GM23248 (cell line): ENCODE results near the gene TMED8. TPM values are rescaled to one million over a fixed set of nuclear protein-coding genes. Genes with fewer than 3 reads are reported as not detected.

Experiments used
- DNase-seq: peaks from one replicate; pipeline ENCODE4 v3.0.0-alpha.2; 2015
- H2AFZ ChIP-seq: fragments of 200-600 bp; sonication (generic); 2 replicates; pipeline ENCODE4 v1.6.1; 2016; ENCODE audit warnings: antibody characterized with exemption
- H3F3A ChIP-seq: fragments of 200-600 bp; sonication (generic); 2 replicates; pipeline ENCODE4 v1.6.1; 2016; ENCODE audit warnings: mild to moderate bottlenecking, antibody characterized with exemption, mixed run types; ENCODE audit not compliant: insufficient read depth
- H3K27ac ChIP-seq: fragments of 200-600 bp; sonication (generic); 2 replicates; pipeline ENCODE4 v1.5.1; 2016; ENCODE audit warnings: mild to moderate bottlenecking
- H3K27me3 ChIP-seq: fragments of 200-600 bp; sonication (generic); replicated peaks from 2 replicates; pipeline ENCODE4 v1.6.1; 2016; ENCODE audit warnings: mild to moderate bottlenecking; ENCODE audit not compliant: insufficient read depth
- H3K36me3 ChIP-seq: fragments of 200-600 bp; sonication (generic); 2 replicates; pipeline ENCODE4 v1.6.1; 2016; ENCODE audit warnings: low read depth, mild to moderate bottlenecking
- H3K4me1 ChIP-seq: fragments of 200-600 bp; sonication (generic); 2 replicates; pipeline ENCODE4 v1.6.1; 2016; ENCODE audit warnings: mild to moderate bottlenecking; ENCODE audit not compliant: insufficient read depth
- H3K4me2 ChIP-seq: fragments of 200-600 bp; sonication (generic); one replicate; pipeline ENCODE4 v1.6.1; 2016; ENCODE audit warnings: mild to moderate bottlenecking; ENCODE audit not compliant: unreplicated experiment
- H3K4me3 ChIP-seq: fragments of 200-600 bp; sonication (generic); 2 replicates; pipeline ENCODE4 v1.5.1; 2016; ENCODE audit warnings: mild to moderate bottlenecking
- H3K79me2 ChIP-seq: fragments of 200-600 bp; sonication (generic); 2 replicates; pipeline ENCODE4 v1.6.1; 2016; ENCODE audit warnings: mild to moderate bottlenecking; ENCODE audit not compliant: insufficient read depth
- H3K9ac ChIP-seq: fragments of 200-600 bp; sonication (generic); 2 replicates; pipeline ENCODE4 v1.6.1; 2016; ENCODE audit warnings: mild to moderate bottlenecking
- H3K9me2 ChIP-seq: fragments of 200-600 bp; sonication (generic); 2 replicates; pipeline ENCODE4 v1.6.1; 2016; ENCODE audit warnings: mixed run types, mild to moderate bottlenecking, moderate library complexity; ENCODE audit not compliant: insufficient read depth
- H3K9me3 ChIP-seq: fragments of 200-600 bp; sonication (generic); one replicate; pipeline ENCODE4 v1.6.1; 2017; ENCODE audit warnings: low read depth
- H4K20me1 ChIP-seq: fragments of 200-600 bp; sonication (generic); 2 replicates; pipeline ENCODE4 v1.6.0; 2016; ENCODE audit not compliant: insufficient read depth
- EZH2 ChIP-seq: fragments of 200-600 bp; sonication (generic); IDR thresholded peaks from 2 replicates; pipeline ENCODE4 v1.6.1; 2018; ENCODE audit warnings: antibody characterized with exemption, mild to moderate bottlenecking; ENCODE audit not compliant: insufficient read depth, poor library complexity, severe bottlenecking
- EZH2phosphoT487 ChIP-seq: fragments of 200-600 bp; sonication (generic); IDR thresholded peaks from 2 replicates; pipeline ENCODE4 v1.6.1; 2018; ENCODE audit warnings: antibody characterized with exemption, moderate library complexity, mild to moderate bottlenecking, low read depth; ENCODE audit not compliant: insufficient read depth
- WGBS, 2 experiments: methylation state at CpG; one replicate each; pipeline ENCODE4 v1.1.6; 2015 to 2017; ENCODE audit warnings: low lambda C conversion rate in 2 of 2, low coverage in 1 of 2; ENCODE audit errors: missing lambda C conversion rate in 2 of 2; 5-methylcytosine and 5-hydroxymethylcytosine counted together
- in situ Hi-C: fragments of 300-500 bp; cut with MboI; formaldehyde crosslinking; loops from 2 replicates; pipeline ENCODE4 v1.15.0; 2020
- polyA plus RNA-seq: library from polyadenylated mRNA; unstranded; fragments of >200 nt; fragmentation: Nextera tagmentation; extraction: Ambion mirVana; gene quantifications from 2 replicates; pipeline ENCODE4 v1.2.1, GENCODE V29; 2016
- total RNA-seq: library from RNA; depleted of rRNA; stranded (reverse); fragments of >200 nt; shearing (Covaris generic); gene quantifications from 2 replicates; pipeline ENCODE4 v1.2.3, GENCODE V29; 2014

The TMED8 gene
- total and polyA plus RNA-seq, 2 experiments from 2014 or later: 3.2 to 7.5 TPM

DNA sequence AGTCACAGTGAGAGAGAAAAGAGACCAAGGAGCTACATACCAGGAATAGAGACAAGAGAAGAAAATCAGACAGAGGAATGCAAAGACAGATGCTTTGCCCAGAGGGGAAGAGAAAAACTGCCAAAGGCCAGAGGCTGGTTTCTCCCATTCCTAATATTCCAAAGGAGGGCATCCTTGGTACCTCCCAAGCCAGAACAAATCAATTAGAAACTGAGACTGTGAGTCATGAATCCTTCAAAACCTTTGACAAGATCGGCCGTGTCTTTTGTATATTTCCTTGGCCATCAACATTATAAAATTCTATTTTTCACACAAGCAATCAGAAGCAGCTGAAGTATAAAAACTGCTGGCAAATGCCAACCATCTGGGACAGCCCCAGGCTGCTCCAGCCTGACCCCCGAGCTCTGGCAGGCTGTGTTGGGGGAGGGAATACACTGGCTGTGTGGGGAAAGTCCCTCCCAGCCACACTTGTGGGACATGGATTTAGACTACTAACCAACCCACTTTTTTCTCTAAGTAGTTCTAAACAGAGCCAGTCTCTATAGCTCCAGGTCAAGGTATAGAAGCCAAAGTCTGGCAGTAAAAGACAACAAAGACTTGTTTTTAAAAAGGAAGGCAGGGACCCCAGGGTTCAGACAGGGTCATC is 69.9 kb downstream of the TMED8 start:
- Histone ChIP-seq H3K9me2 (no peaks in the 10 kb centered on the region), H3K27me3 (no peaks in the 10 kb centered on the region), H3K4me1 (peaks cover 52% of the 10 kb centered on the region), H2AFZ (no peak overlapping the region), H3K9ac (peak overlapping the region; percentile 20; the same call in 1 of the 2 replicates), H3K4me3 (peak overlapping the region; percentile 14; the same call in 1 of the 2 replicates), H3K36me3 (no peaks in the 10 kb centered on the region), H3F3A (peaks cover 39% of the 10 kb centered on the region), H3K4me2 (peak overlapping the region; percentile 51), H3K79me2 (peaks cover 13% of the 10 kb centered on the region), H4K20me1 (no peaks in the 10 kb centered on the region), H3K9me3 (no peaks in the 10 kb centered on the region), H3K27ac (peak overlapping the region; percentile 52)
- in situ Hi-C loops: no loop called here
- DNase-seq: peak; percentile 41
- WGBS, 2 experiments: 12 to 16% methylated on average over 3 of the region's 3 CpGs
- no peak for TF ChIP-seq EZH2
- TF ChIP-seq EZH2phosphoT487: no peak

DNA sequence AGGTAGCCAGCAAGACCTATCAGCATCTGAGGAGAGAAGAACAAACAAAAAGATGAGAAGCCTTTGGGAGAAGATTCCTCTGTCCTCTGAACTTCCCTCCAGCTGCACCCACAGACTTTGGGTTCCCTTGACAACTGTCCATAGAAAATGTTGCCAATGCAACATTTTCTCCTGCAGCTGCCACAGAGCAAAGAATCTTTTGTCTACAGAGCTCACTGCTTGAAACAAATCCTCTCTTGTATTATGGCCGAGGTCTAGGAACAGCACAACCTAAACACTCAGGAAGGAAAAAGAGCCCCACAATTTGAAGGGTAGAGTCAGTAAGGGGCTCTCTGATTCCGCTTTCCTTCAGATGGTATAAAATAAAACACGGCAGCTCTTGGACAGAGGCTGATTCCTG is 70.5 kb downstream of the TMED8 start:
- Histone ChIP-seq H3K36me3 (no peaks in the 10 kb centered on the region), H4K20me1 (no peaks in the 10 kb centered on the region), H2AFZ (no peak overlapping the region), H3K79me2 (peaks cover 11% of the 10 kb centered on the region), H3K27ac (peak overlapping the region; percentile 52), H3K4me1 (peaks cover 48% of the 10 kb centered on the region), H3K27me3 (no peaks in the 10 kb centered on the region), H3K4me3 (peak overlapping the region; percentile 14; the same call in 1 of the 2 replicates), H3F3A (peaks cover 39% of the 10 kb centered on the region), H3K4me2 (peak overlapping the region; percentile 51), H3K9me2 (no peaks in the 10 kb centered on the region), H3K9me3 (no peaks in the 10 kb centered on the region), H3K9ac (peak overlapping the region; percentile 20; the same call in 1 of the 2 replicates)
- DNase-seq: peak; percentile 21
- in situ Hi-C loops: no loop called here
- WGBS, 2 experiments: 36 to 37% methylated on average over 3 of the region's 3 CpGs
- TF ChIP-seq EZH2phosphoT487 (no peak), EZH2 (no peak)

GRCh38 chr14:77305696-77306095 is 71.2 kb downstream of the TMED8 start:
- Histone ChIP-seq H2AFZ (no peak overlapping the region), H3K9me3 (no peaks in the 10 kb centered on the region), H3K4me2 (no peak overlapping the region), H3K4me1 (peaks cover 41% of the 10 kb centered on the region), H3K9me2 (no peaks in the 10 kb centered on the region), H3K4me3 (no peak overlapping the region), H3K27me3 (no peaks in the 10 kb centered on the region), H3K27ac (no peak overlapping the region), H3K9ac (no peak overlapping the region), H3F3A (peaks cover 39% of the 10 kb centered on the region), H3K79me2 (peaks cover 8% of the 10 kb centered on the region), H4K20me1 (no peaks in the 10 kb centered on the region), H3K36me3 (no peaks in the 10 kb centered on the region)
- no peak for TF ChIP-seq EZH2phosphoT487
- TF ChIP-seq EZH2: no peak
- in situ Hi-C loops: no loop called here
- WGBS, 2 experiments: 79 to 81% methylated on average over 4 of the region's 4 CpGs
- no peak for DNase-seq

GRCh38 chr14:77303417-77304156 is 73.3 kb downstream of the TMED8 start:
- Histone ChIP-seq H3F3A (peaks cover 39% of the 10 kb centered on the region), H3K36me3 (no peaks in the 10 kb centered on the region), H3K9me2 (no peaks in the 10 kb centered on the region), H3K79me2 (peaks cover 3% of the 10 kb centered on the region; the same call in 1 of the 2 replicates), H3K4me2 (peak overlapping the region; percentile 32), H4K20me1 (no peaks in the 10 kb centered on the region), H3K27ac (peak overlapping the region; percentile 84), H3K9me3 (no peaks in the 10 kb centered on the region), H3K9ac (peak overlapping the region; percentile 49), H3K27me3 (no peaks in the 10 kb centered on the region), H3K4me1 (peaks cover 41% of the 10 kb centered on the region), H2AFZ (no peak overlapping the region), H3K4me3 (no peak overlapping the region)
- TF ChIP-seq EZH2: no peak
- TF ChIP-seq EZH2phosphoT487: no peak
- 36 to 40% methylated on average over 4 of the region's 4 CpGs for WGBS, 2 experiments
- DNase-seq: peak; percentile 100
- in situ Hi-C loops: no loop called here
